Suprapubic skin (tissue), 3 donors: ENCODE measurements around the gene CNKSR1.

Experiments used
- CTCF ChIP-seq, 2 donors: fragments of 200-600 bp in 1 of 2; fragments of 450-650 bp in 1 of 2; sonication (generic) in 1 of 2; IDR thresholded peaks; one replicate each; pipeline ENCODE4 v1.5.1; 2016 to 2019; ENCODE audit warnings: antibody characterized with exemption in 2 of 2, mild to moderate bottlenecking in 1 of 2, moderate library complexity in 1 of 2
- POLR2A ChIP-seq, 2 donors: fragments of 450-650 bp; IDR thresholded peaks; one replicate each; pipeline ENCODE4 v1.6.1; 2017; ENCODE audit warnings: antibody characterized with exemption in 2 of 2, mild to moderate bottlenecking in 2 of 2, moderate library complexity in 2 of 2

DNA sequence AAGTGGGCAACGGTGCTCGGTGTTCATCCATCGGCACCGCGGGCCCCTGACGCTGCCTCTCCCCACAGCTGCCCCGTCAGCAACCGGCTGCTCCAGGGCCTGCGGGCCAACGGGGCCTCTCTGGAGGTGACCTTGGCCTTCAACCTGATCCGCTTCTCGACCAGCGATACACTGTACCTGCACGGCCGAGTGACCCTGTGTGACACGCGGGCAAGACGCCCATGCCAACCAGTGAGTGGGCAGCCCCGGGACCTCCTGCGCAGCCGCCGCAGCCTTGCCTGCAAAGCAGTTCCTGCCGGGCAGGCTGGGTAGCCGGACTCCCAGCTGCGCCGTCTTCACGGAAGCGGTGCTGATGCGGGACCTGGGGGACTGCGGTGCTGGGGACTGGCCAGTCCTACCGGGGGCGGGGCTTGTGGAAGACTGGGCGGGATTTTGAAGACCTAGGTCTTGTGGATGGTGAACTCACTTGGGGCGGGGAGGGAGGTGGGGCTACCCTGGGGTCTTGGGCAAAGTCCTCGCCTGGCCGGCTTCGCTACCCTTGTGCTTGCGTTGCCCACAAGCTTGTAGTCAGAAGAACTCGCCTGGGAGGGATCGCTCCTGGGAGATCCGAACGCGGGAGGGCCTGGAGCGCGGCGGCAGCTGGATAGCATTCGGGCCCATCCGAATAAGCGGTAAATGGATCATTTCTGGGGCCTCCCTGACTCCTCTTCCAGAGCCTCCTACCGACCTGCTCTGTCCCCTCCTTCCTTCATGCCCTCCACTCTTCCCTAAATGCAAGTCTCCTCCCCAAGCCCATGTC is 47.9 kb downstream of the CNKSR1 start:
- no peak for TF ChIP-seq POLR2A (IDR thresholded peaks at IDR 0.05)
- TF ChIP-seq CTCF (IDR thresholded peaks at IDR 0.05), result no peak
